Measurements from ENCODE around the gene DNMT3A. TPM values are rescaled to one million over a fixed set of nuclear protein-coding genes. Genes with fewer than 3 reads are reported as not detected.
A peak's percentile ranks its signal among the peaks of the same experiment; 100 is the strongest.

The DNMT3A gene
- total and polyA plus RNA-seq, 10 donors, result 9.0 to 64.6 (median 33.2) TPM

DNA sequence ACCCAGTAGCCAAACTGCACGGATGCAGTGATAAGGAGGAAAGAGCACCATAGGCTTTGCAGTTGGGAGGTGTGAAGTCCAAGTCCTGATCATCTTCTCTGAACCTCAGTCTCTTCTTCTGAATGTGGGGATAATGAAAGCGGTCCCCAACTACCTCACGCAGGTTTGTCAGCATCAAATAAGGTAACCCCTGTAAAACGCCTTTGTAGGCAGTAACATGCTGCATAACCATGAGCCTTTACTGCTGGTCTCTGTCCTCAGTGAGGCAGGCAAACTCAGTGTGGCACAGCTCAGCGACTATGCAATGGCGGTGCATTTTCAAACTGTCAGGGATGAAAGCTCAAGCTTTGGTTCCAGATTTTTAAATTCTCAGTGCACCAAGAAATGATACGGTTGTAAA is 46.1 kb downstream of the DNMT3A start:
- DNase-seq, result no peak
- Histone ChIP-seq H3K27ac (peak overlapping the region; percentile 69 to 93 (median 90)), H3K4me3 (peak overlapping the region in 2 of 8 donors; percentile 14 to 51), H3K36me3 (peaks cover 0 to 37% (median 20%) of the 10 kb centered on the region in 6 donors), H3K27me3 (replicated peaks in 1 of 7) (no peaks in the 10 kb centered on the region), H3K9me3 (no peaks in the 10 kb centered on the region), H3K4me1 (peaks cover 37 to 84% (median 58%) of the 10 kb centered on the region in 6 donors)
- intact Hi-C loops (cut with DNase I; ENCODE audit: low total_unique reads), result no loop called here
- TF ChIP-seq, protein P1, sequence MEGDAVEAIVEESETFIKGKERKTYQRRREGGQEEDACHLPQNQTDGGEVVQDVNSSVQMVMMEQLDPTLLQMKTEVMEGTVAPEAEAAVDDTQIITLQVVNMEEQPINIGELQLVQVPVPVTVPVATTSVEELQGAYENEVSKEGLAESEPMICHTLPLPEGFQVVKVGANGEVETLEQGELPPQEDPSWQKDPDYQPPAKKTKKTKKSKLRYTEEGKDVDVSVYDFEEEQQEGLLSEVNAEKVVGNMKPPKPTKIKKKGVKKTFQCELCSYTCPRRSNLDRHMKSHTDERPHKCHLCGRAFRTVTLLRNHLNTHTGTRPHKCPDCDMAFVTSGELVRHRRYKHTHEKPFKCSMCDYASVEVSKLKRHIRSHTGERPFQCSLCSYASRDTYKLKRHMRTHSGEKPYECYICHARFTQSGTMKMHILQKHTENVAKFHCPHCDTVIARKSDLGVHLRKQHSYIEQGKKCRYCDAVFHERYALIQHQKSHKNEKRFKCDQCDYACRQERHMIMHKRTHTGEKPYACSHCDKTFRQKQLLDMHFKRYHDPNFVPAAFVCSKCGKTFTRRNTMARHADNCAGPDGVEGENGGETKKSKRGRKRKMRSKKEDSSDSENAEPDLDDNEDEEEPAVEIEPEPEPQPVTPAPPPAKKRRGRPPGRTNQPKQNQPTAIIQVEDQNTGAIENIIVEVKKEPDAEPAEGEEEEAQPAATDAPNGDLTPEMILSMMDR (IDR thresholded peaks at IDR 0.05 in 8 of 11, conservative IDR thresholded peaks at IDR 0.05 in 3 of 11), result no peak
- no peak for TF ChIP-seq POLR2A (IDR thresholded peaks at IDR 0.05)
- no peak for TF ChIP-seq POLR2AphosphoS5 (IDR thresholded peaks at IDR 0.05)
- WGBS, 5 donors, result 66 to 78% (median 75%) methylated on average over 7 of the region's 7 CpGs

DNA sequence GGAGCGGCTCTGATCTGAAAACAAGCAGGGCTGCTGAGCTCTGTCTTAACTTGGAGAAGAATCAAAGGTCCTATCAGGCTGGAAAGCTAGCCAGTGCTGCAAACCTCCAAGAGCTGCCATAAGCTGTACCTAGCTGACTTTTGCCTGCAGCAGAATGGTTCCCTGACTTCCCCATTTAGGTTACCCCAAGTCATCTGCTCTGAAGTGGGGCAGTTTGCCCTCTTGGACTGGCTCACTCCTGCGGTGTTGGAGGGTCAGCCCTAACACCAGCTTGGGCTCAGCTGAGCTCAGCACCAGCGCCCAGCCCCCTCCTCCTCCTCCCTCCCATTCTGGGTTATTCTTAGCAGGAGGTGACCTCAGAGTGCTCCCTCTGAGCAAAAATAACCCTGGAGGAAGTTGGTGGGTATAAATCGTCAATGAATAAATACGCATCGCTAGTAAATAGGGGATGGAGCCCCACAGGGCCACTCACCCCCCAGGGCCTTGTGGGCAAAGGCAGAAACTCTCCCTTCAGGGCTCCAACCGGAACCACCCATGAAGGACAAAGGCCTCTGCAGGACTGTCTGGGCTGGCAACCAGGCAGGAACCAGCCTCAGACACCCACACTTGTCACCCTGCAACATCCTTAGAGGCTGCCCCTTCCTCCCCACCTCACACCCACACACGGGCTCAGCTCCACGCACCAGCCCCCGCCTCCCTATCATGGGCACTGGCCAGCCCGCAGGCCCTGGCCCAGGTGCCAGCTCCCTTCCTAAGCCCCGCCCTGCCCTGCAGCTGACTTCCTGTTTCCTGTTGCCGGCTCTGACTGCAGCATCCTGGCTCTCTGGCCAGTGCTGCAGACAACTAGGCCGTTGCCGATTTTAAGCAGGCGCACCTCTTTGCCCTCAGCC is 46.9 kb downstream of the DNMT3A start:
- intact Hi-C loops (cut with DNase I; ENCODE audit: low total_unique reads), result no loop called here
- H3K9me3 ChIP-seq, result no peaks in the 10 kb centered on the region
- H3K27me3 ChIP-seq (replicated peaks in 1 of 7), result no peaks in the 10 kb centered on the region
- peak in 1 of 3 donors; percentile 24 for TF ChIP-seq POLR2A (IDR thresholded peaks at IDR 0.05)
- peak; percentile 91 to 94 (median 93) for TF ChIP-seq POLR2AphosphoS5 (IDR thresholded peaks at IDR 0.05)
- TF ChIP-seq, protein P1 (IDR thresholded peaks at IDR 0.05 in 8 of 11, conservative IDR thresholded peaks at IDR 0.05 in 3 of 11), result peak in 1 of 11 experiments; percentile 34
- H3K4me3 ChIP-seq, result peak overlapping the region in 5 of 8 donors; percentile 8 to 51 (median 14)
- H3K4me1 ChIP-seq, result peaks cover 39 to 92% (median 64%) of the 10 kb centered on the region in 6 donors
- H3K27ac ChIP-seq, result peak overlapping the region; percentile 69 to 93 (median 90)
- 3 to 11% (median 5%) methylated on average over 16 of the region's 16 CpGs for WGBS, 5 donors
- H3K36me3 ChIP-seq, result peaks cover 0 to 33% (median 16%) of the 10 kb centered on the region in 6 donors
- peak; percentile 99 for DNase-seq

DNA sequence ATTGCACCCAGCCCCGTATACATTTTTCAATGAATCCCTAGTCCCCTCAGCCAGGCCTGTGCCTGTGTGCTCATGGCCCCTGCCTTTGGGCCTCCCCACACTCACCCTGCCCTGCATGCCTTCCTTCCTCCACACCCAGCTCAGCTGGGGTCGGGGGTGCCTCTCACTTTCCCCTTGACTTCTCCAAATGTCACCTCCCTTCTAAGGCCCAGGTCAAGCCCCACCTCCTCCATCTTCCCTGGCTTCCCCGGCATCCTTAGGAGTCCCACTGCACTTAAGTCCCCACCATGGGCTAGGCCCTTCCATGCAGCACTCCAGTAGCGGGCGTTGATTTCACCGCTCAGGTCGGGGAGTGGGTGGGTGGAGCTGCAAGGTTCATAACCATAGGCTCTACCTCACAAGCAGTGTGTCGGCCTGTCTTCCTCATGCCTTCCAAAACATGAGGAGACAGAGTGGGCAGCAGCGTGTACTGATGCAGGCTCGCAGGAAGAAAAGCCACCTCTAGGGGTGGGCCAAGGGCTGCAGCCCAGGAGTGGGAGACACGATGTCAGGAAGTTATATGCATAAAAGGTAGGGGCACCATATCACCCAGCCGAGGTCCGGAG is 47.7 kb downstream of the DNMT3A start:
- intact Hi-C loops (cut with DNase I; ENCODE audit: low total_unique reads), result no loop called here
- no peaks in the 10 kb centered on the region for H3K27me3 ChIP-seq (replicated peaks in 1 of 7)
- TF ChIP-seq POLR2A (IDR thresholded peaks at IDR 0.05) (no peak), POLR2AphosphoS5 (IDR thresholded peaks at IDR 0.05) (no peak)
- TF ChIP-seq, protein P1 (IDR thresholded peaks at IDR 0.05 in 8 of 11, conservative IDR thresholded peaks at IDR 0.05 in 3 of 11), result no peak
- H3K27ac ChIP-seq, result peak overlapping the region; percentile 69 to 93 (median 90)
- WGBS, 5 donors, result 38 to 48% (median 40%) methylated on average over 13 of the region's 13 CpGs
- H3K9me3 ChIP-seq, result no peaks in the 10 kb centered on the region
- no peak for DNase-seq
- H3K36me3 ChIP-seq, result peaks cover 0 to 25% (median 9%) of the 10 kb centered on the region in 6 donors
- H3K4me1 ChIP-seq, result peaks cover 44 to 95% (median 70%) of the 10 kb centered on the region in 6 donors
- H3K4me3 ChIP-seq, result peak overlapping the region in 1 of 8 donors; percentile 51

DNA sequence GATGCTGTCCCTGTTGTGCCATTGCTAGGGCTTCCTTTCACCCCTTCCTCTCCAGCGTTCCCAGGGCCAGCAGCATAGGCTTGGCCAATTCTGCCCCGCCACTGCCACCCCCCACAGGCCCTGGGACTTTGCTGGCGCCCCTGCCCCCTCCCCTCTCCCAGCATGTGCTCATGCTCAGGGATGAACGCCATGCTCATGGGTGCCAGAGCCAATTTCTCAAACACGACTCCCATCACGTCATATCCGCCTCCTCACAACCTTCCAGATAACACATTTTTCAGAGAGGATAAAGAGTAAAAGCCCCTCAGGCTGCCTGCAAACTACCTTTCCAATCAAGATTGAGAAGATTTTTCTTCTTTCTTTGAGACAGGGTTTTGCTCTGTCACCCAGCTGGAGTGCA is 48.6 kb downstream of the DNMT3A start:
- no peak for TF ChIP-seq POLR2AphosphoS5 (IDR thresholded peaks at IDR 0.05)
- no peak for TF ChIP-seq POLR2A (IDR thresholded peaks at IDR 0.05)
- TF ChIP-seq, protein P1 (IDR thresholded peaks at IDR 0.05 in 8 of 11, conservative IDR thresholded peaks at IDR 0.05 in 3 of 11), result no peak
- Histone ChIP-seq H3K4me3 (no peak overlapping the region), H3K27me3 (replicated peaks in 1 of 7) (no peaks in the 10 kb centered on the region), H3K36me3 (peaks cover 0 to 16% (median 2%) of the 10 kb centered on the region in 6 donors), H3K27ac (peak overlapping the region; percentile 42 to 93 (median 90)), H3K9me3 (no peaks in the 10 kb centered on the region), H3K4me1 (peaks cover 44 to 88% (median 70%) of the 10 kb centered on the region in 6 donors)
- intact Hi-C loops (cut with DNase I; ENCODE audit: low total_unique reads), result no loop called here
- no peak for DNase-seq
- WGBS, 5 donors, result 65 to 80% (median 74%) methylated on average over 7 of the region's 7 CpGs
